ENCODE data around the gene TOP3B.

Gene TOP3B

DNA sequence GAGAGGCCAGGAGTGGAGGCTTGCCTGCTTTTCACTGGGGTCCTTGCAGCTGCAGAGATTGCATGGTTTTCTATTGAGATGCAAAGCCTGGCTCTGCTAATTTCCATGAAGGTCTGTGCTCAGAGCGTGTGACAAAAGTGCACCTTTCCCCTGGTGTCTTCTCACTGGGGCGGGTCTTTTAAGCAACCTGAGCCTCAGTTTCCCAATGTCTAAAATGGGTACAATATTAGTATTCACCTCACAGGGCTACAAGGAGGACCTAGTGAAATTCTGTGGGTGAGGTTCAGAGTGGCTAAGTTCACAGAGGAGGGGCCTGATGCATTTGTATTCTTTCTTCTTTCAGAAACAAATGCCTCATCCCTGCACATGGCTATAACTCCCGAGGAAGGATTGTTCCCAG is 50.2 kb downstream of the TOP3B start:
- WGBS, 2 experiments (ENCODE audit: insufficient coverage in 2 of 2) = 88 to 90% methylated on average over 1 to 2 of the region's 3 CpGs
- peaks cover 69% of the 10 kb centered on the region for H3K36me3 ChIP-seq (ENCODE audit: control insufficient read depth, insufficient read depth, low read length)

DNA sequence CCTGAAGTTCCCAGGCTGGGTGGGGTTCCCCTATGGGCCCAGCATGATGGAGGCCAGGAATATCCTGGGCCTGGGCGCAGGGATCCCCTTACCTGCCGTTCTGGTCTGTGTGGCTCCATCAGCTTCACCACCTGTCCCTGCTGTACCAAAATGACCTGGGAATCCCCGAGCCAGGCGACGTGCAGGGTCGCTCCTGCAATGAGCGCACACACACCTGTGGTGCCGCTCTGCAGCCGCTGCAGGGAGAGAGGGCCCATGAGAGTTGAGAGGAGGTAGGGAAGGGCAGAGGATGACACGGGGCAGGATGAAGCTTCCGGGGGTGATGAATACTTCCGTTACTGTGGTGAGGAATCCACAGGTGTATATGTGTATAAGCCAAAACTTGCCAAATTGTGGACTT is 51.5 kb downstream of the TOP3B start:
- no peak overlapping the region for H3K27ac ChIP-seq (ENCODE audit: low read depth, low read length, severe bottlenecking)
- H3K4me3 ChIP-seq (ENCODE audit: extremely low read depth, insufficient read depth, low read length, poor library complexity, severe bottlenecking) = no peak overlapping the region
- WGBS, 2 experiments (ENCODE audit: insufficient coverage in 2 of 2) = 98 to 100% methylated on average over 5 to 12 of the region's 12 CpGs
- no peaks in the 10 kb centered on the region for H3K9me3 ChIP-seq (ENCODE audit: control insufficient read depth, low read length)
- peaks cover 6% of the 10 kb centered on the region for H3K4me1 ChIP-seq (ENCODE audit: control insufficient read depth, insufficient read depth, low read length, poor library complexity, severe bottlenecking)
- H3K36me3 ChIP-seq (ENCODE audit: control insufficient read depth, insufficient read depth, low read length) = peaks cover 58% of the 10 kb centered on the region

More for the DNA sequence above, 50.2 kb downstream of the TOP3B start:
- Histone ChIP-seq H3K4me1 (ENCODE audit: control insufficient read depth, insufficient read depth, low read length, poor library complexity, severe bottlenecking) (peaks cover 17% of the 10 kb centered on the region), H3K4me3 (ENCODE audit: extremely low read depth, insufficient read depth, low read length, poor library complexity, severe bottlenecking) (no peak overlapping the region), H3K9me3 (ENCODE audit: control insufficient read depth, low read length) (no peaks in the 10 kb centered on the region), H3K27ac (ENCODE audit: low read depth, low read length, severe bottlenecking) (no peak overlapping the region)

DNA sequence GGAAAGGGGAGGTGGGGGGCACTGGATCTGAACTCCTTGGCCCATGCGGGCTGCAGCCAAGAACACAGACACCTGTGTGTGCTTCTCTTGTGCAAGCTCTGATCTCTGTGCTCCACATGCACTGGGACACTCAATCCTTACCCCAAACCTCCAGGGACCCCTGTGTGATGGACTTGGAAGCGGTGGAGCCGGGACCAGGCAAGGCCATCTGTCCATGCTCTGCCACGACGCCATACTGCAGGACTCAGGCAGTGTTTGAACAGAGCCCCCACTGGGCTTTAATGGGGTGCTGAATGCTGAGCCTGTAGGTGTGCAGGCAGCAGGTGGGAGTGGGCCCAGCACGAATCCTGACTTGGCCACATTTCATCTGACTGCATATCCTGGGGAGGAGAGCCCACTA is 53.3 kb downstream of the TOP3B start:
- Histone ChIP-seq H3K36me3 (ENCODE audit: control insufficient read depth, insufficient read depth, low read length) (peaks cover 42% of the 10 kb centered on the region), H3K4me3 (ENCODE audit: extremely low read depth, insufficient read depth, low read length, poor library complexity, severe bottlenecking) (no peak overlapping the region), H3K9me3 (ENCODE audit: control insufficient read depth, low read length) (no peaks in the 10 kb centered on the region), H3K4me1 (ENCODE audit: control insufficient read depth, insufficient read depth, low read length, poor library complexity, severe bottlenecking) (peaks cover 6% of the 10 kb centered on the region), H3K27ac (ENCODE audit: low read depth, low read length, severe bottlenecking) (no peak overlapping the region)
- WGBS, 2 experiments (ENCODE audit: insufficient coverage in 2 of 2) = 91% methylated on average over 5 to 6 of the region's 6 CpGs

DNA sequence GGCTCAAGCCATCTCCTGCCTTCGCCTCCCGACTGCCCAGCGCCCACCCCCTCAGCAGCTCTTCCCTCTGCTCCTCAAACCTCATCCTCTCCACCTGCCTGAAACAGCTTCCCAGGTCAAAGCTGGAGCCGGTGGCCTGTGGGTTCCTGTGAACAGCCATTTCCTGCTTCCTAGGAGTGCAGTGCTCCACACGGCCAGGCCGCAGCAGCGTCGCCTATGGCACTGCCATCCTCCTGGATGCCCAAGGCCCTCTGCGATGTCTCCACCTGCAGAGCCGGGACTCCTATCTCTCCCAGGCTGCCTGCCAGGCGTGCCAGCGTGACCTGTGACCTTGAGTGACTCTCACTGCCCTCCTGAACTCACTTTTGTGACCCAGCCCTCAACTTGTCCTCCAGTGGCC is 54.5 kb downstream of the TOP3B start:
- Histone ChIP-seq H3K27ac (ENCODE audit: low read depth, low read length, severe bottlenecking) (no peak overlapping the region), H3K9me3 (ENCODE audit: control insufficient read depth, low read length) (no peaks in the 10 kb centered on the region), H3K4me1 (ENCODE audit: control insufficient read depth, insufficient read depth, low read length, poor library complexity, severe bottlenecking) (peaks cover 6% of the 10 kb centered on the region), H3K36me3 (ENCODE audit: control insufficient read depth, insufficient read depth, low read length) (peaks cover 36% of the 10 kb centered on the region), H3K4me3 (ENCODE audit: extremely low read depth, insufficient read depth, low read length, poor library complexity, severe bottlenecking) (no peak overlapping the region)
- 91 to 97% methylated on average over 11 to 12 of the region's 12 CpGs for WGBS, 2 experiments (ENCODE audit: insufficient coverage in 2 of 2)

DNA sequence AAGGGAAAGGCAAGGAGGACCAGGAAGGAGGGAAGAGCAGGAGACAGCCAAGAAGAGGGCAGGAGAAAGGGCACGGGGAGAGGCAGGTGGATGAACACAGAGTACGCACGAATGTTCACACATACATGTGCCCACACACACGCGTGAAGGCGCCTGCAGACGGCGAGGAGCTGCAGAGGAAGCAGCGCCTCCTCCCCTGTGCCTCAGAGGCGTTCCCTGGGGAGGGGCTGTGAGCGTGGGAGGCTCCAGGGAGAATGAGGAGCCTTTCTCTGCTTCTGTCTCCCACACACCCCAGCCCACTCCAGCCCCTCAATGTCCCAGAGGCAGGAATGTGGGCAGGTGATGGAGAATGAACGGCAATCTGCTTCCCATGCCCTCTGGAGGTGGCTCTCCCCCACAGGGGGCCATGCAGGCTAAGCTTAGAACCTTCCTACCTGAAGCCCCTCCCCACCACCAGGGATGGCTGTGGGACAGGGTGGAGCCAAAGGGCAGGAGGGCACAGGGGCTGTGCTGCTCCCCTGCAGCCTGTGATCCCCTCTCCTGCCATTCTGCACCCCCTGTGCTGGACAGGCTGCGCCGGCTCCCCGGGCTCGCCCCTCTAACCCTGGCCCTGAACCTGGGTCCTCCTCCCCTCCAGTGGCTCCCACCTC is 55.3 kb downstream of the TOP3B start:
- WGBS, 2 experiments (ENCODE audit: insufficient coverage in 2 of 2) = 86 to 92% methylated on average over 8 to 11 of the region's 16 CpGs
- Histone ChIP-seq H3K4me3 (ENCODE audit: extremely low read depth, insufficient read depth, low read length, poor library complexity, severe bottlenecking) (no peak overlapping the region), H3K27ac (ENCODE audit: low read depth, low read length, severe bottlenecking) (no peak overlapping the region), H3K9me3 (ENCODE audit: control insufficient read depth, low read length) (no peaks in the 10 kb centered on the region), H3K36me3 (ENCODE audit: control insufficient read depth, insufficient read depth, low read length) (peaks cover 33% of the 10 kb centered on the region), H3K4me1 (ENCODE audit: control insufficient read depth, insufficient read depth, low read length, poor library complexity, severe bottlenecking) (peaks cover 6% of the 10 kb centered on the region)

DNA sequence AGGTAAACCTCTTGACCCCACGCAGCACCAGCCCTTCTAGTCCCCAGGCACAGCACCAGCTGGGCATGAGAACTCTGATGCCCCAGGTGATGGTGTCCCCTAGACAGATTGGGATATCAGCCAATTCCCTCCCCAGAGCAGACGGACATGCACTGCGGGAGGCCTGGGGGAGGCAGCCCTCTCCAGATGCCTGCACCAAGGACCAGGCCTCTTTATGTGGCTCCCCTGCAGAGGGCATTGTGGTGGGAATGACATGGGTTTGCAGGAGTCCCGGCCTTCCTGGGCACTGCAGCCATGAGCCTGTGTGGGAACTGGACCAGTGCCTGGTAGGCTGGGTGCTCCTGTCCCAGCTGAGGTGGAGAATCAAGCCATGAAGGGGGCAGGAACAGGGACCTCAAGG is 55.9 kb downstream of the TOP3B start:
- Histone ChIP-seq H3K4me1 (ENCODE audit: control insufficient read depth, insufficient read depth, low read length, poor library complexity, severe bottlenecking) (peaks cover 6% of the 10 kb centered on the region), H3K4me3 (ENCODE audit: extremely low read depth, insufficient read depth, low read length, poor library complexity, severe bottlenecking) (no peak overlapping the region), H3K36me3 (ENCODE audit: control insufficient read depth, insufficient read depth, low read length) (peaks cover 30% of the 10 kb centered on the region), H3K27ac (ENCODE audit: low read depth, low read length, severe bottlenecking) (no peak overlapping the region), H3K9me3 (ENCODE audit: control insufficient read depth, low read length) (no peaks in the 10 kb centered on the region)
- WGBS, 2 experiments (ENCODE audit: insufficient coverage in 2 of 2) = 82 to 87% methylated on average over 2 to 3 of the region's 4 CpGs

DNA sequence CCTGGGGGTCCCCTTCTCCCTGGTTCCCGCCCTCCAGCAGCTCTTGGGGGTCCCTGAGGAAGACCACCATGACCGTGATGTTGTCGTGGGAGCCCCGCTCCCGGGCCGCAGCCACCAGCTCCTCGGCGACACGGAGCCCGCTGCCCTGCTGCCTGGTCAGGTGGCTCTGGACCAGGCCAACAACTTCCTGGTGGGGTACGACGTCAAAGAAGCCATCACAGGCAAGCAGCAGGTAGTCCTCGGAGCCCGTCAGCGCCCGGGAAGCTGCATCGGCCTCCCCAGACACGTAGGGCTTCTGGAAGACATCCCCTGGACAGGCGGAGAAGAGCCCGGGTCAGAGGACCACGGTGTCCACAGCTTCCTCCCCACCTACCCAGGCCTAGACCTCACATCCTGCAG is 59.4 kb downstream of the TOP3B start:
- WGBS, 2 experiments (ENCODE audit: insufficient coverage in 2 of 2) = 94 to 97% methylated on average over 15 to 17 of the region's 21 CpGs
- Histone ChIP-seq H3K4me3 (ENCODE audit: extremely low read depth, insufficient read depth, low read length, poor library complexity, severe bottlenecking) (no peak overlapping the region), H3K36me3 (ENCODE audit: control insufficient read depth, insufficient read depth, low read length) (peaks cover 10% of the 10 kb centered on the region), H3K27ac (ENCODE audit: low read depth, low read length, severe bottlenecking) (no peak overlapping the region), H3K4me1 (ENCODE audit: control insufficient read depth, insufficient read depth, low read length, poor library complexity, severe bottlenecking) (no peaks in the 10 kb centered on the region), H3K9me3 (ENCODE audit: control insufficient read depth, low read length) (no peaks in the 10 kb centered on the region)

DNA sequence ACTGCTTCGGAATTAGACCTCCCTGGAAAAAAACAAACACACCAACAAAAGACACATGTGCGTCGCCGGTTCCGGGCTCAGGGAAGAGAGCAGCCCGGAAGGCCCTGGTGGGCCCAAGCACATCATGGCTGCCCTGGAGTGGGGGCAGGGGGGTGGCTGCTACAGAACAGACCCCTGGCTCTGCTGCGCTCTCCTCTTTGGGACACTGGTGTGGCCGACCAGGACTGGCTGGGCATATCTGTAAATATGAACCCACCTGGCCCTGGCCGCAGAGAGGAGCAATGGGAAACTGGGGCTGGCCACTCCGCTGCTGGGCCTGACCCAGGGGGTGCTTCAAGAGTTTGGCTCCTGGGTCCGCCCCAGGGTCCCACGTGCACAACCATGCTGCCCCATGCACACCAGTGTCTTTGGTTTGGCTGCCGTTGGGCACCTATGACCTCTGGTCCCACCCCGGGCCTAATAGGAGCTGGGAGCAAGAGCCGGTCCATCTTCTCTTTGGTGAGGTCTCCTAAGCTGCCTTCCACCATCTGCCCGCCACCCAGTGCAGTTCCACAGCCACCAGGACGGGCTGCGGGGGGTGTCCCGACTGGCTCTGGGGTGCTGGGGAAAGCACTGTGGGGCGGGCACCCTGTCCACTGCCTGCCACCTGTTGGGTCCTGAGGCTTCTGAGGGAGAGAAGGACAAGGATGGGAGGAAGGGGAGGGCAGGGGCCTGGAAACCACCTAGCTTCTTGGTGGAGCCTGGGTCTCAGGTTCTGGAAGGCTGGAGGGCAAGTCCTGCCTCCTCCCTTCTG is 60.0 kb downstream of the TOP3B start:
- Histone ChIP-seq H3K4me3 (ENCODE audit: extremely low read depth, insufficient read depth, low read length, poor library complexity, severe bottlenecking) (no peak overlapping the region), H3K9me3 (ENCODE audit: control insufficient read depth, low read length) (no peaks in the 10 kb centered on the region), H3K36me3 (ENCODE audit: control insufficient read depth, insufficient read depth, low read length) (peaks cover 10% of the 10 kb centered on the region), H3K27ac (ENCODE audit: low read depth, low read length, severe bottlenecking) (no peak overlapping the region), H3K4me1 (ENCODE audit: control insufficient read depth, insufficient read depth, low read length, poor library complexity, severe bottlenecking) (no peaks in the 10 kb centered on the region)
- WGBS, 2 experiments (ENCODE audit: insufficient coverage in 2 of 2) = 90 to 91% methylated on average over 17 to 18 of the region's 20 CpGs

DNA sequence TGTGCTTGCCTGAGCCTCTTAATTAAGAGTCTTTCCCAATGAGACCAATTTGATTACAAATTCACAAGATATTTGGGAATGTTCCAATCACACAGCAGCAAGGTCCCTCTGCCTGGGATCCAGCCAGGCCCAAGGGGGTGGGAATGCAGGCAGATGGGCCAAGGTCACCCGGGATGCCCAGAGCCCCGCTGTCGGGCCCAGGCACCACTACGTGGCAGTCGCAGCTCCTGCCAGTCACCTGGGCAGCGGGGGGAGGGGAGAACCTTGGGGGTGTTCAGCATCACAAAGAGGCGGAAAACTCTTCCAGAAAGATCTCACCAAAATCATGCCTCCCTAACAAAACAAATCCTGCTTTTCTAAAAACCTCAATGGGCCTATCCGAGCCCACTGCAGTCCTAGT is 60.9 kb downstream of the TOP3B start:
- H3K36me3 ChIP-seq (ENCODE audit: control insufficient read depth, insufficient read depth, low read length) = peaks cover 10% of the 10 kb centered on the region
- WGBS, 2 experiments (ENCODE audit: insufficient coverage in 2 of 2) = 60 to 71% methylated on average over 2 to 6 of the region's 8 CpGs
- H3K4me1 ChIP-seq (ENCODE audit: control insufficient read depth, insufficient read depth, low read length, poor library complexity, severe bottlenecking) = no peaks in the 10 kb centered on the region
- no peak overlapping the region for H3K27ac ChIP-seq (ENCODE audit: low read depth, low read length, severe bottlenecking)
- H3K9me3 ChIP-seq (ENCODE audit: control insufficient read depth, low read length) = no peaks in the 10 kb centered on the region
- H3K4me3 ChIP-seq (ENCODE audit: extremely low read depth, insufficient read depth, low read length, poor library complexity, severe bottlenecking) = no peak overlapping the region

DNA sequence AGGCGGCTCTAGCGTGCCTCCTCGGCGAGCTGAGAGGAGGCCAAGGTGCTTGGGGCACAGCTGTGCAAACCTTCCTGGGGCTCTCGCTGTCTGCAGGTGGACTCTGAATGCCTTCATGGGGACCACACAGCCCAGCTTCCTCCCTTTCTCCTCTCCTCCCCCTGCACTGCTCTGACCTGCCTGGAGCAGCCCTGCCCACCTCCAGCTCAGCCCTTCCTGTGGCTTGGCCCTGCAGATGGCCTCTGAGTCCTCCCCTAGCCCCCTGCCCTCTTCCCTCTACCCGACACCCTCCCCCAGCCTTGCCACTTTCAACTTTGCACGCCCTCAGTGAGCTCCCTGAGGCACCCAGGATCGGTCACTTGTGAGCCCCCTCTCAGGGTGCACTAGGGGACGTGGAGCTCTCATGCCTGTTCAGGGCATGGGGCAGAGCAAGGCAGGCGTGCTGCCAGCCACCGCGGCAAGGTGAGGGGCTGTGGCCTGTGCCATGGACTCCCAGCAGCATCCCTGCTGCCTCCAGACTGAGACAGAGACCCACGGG is 61.3 kb downstream of the TOP3B start:
- no peak overlapping the region for H3K27ac ChIP-seq (ENCODE audit: low read depth, low read length, severe bottlenecking)
- no peaks in the 10 kb centered on the region for H3K9me3 ChIP-seq (ENCODE audit: control insufficient read depth, low read length)
- H3K4me1 ChIP-seq (ENCODE audit: control insufficient read depth, insufficient read depth, low read length, poor library complexity, severe bottlenecking) = no peaks in the 10 kb centered on the region
- no peak overlapping the region for H3K4me3 ChIP-seq (ENCODE audit: extremely low read depth, insufficient read depth, low read length, poor library complexity, severe bottlenecking)
- H3K36me3 ChIP-seq (ENCODE audit: control insufficient read depth, insufficient read depth, low read length) = peaks cover 10% of the 10 kb centered on the region
- WGBS, 2 experiments (ENCODE audit: insufficient coverage in 2 of 2) = 78 to 85% methylated on average over 11 to 12 of the region's 13 CpGs
